Stimulated activated naive B cell treated with anti-CD40 and anti-IgM and Interleukin-4, amounts not matched to agents 10 μg/mL and 1 μg/mL and 100 μg/mL, for 72 hours (primary cell): ENCODE measurements around the gene SEMA3B.
"Not testable (repeated sequence)": the region's sequence is repeated elsewhere in the genome, so short reads cannot be mapped to it uniquely, and the experiment has no call there.

Experiments
- ATAC-seq, 2 donors: fragments of 150-1000 bp; cut with Tn5 transposase; replicated peaks; 2 replicates each; pipeline ENCODE4 v1.10.0; 2021; ENCODE audit warnings: moderate library complexity in 1 of 2
- DNase-seq: peaks from one replicate; pipeline ENCODE4 v3.0.0; 2021
- H3K27ac Mint-ChIP-seq: one replicate; pipeline ENCODE4 v1.8.0; 2022; ENCODE audit warnings: mild to moderate bottlenecking, mixed read lengths
- H3K27me3 Mint-ChIP-seq, 2 donors: one replicate each; pipeline ENCODE4 v1.8.0; 2022; ENCODE audit warnings: mixed read lengths in 2 of 2
- H3K36me3 Mint-ChIP-seq, 2 donors: one replicate each; pipeline ENCODE4 v1.8.0; 2022; ENCODE audit warnings: mixed read lengths in 2 of 2, mild to moderate bottlenecking in 1 of 2
- H3K4me1 Mint-ChIP-seq, 2 donors: one replicate each; pipeline ENCODE4 v1.8.0; 2022; ENCODE audit warnings: mixed read lengths in 2 of 2, mild to moderate bottlenecking in 1 of 2
- H3K4me3 Mint-ChIP-seq, 2 donors: one replicate each; pipeline ENCODE4 v1.8.0; 2022; ENCODE audit warnings: mild to moderate bottlenecking in 2 of 2, mixed read lengths in 2 of 2, moderate library complexity in 1 of 2
- H3K9me3 Mint-ChIP-seq, 2 donors: one replicate each; pipeline ENCODE4 v1.8.0; 2022; ENCODE audit warnings: mixed read lengths in 2 of 2, mild to moderate bottlenecking in 1 of 2

The SEMA3B gene

DNA sequence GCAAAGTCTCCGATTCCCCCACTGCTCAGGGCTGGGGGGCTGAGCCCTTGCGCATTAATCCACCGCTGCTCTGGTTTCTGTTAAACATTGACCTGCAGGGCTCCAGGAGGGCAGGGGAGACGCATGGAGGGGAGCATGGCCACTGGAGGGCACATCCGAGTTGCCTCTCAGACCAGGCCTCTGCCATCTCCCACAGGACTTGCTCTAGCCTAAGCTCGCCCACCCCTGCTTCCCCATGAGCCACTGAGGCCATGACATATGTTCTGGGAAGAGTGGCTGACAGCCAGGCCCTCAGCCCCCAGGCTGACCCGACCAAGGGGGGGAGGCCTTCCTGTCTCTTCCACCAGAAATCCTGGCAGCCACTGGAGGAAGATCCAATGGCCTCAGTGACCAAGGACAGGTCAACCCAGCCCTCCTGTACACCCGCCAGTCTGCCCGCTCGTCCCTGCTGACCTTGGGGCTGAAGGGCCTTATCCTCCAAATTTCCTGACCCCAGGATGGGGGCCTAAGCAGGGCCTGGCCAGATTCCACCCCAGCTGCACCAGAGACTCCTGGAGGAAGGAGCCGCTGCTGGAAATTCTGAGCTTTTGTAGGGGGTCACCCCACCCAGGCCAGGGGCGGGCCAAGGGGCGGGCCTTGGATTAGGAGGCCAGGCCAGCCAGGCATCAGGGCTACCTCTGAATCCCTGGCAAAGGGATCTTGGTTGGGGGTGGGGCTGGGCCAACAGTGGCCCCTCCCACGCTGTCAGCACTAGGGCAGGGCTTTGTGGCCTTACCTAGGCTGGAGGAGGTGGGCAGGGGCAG lies 34.3 kb downstream of the SEMA3B start, which contains the start of gene HYAL1:
TSS of gene HYAL1 (minus strand) at position 562 of the 803 bp plus-strand sequence. CDS start 618 bp downstream, outside the sequence.
- ATAC-seq, result no peak
- DNase-seq, result no peak
- no peaks in the 10 kb centered on the region for H3K9me3 Mint-ChIP-seq
- H3K27me3 Mint-ChIP-seq, result no peaks in the 10 kb centered on the region
- H3K27ac Mint-ChIP-seq, result peak within 1 kb of the TSS; percentile 22
- H3K4me1 Mint-ChIP-seq, result peaks cover 22 to 25% of the 10 kb centered on the region in 2 donors
- peaks cover under 1 to 6% of the 10 kb centered on the region in 2 donors for H3K36me3 Mint-ChIP-seq
- H3K4me3 Mint-ChIP-seq, result no peak within 1 kb of the TSS

DNA sequence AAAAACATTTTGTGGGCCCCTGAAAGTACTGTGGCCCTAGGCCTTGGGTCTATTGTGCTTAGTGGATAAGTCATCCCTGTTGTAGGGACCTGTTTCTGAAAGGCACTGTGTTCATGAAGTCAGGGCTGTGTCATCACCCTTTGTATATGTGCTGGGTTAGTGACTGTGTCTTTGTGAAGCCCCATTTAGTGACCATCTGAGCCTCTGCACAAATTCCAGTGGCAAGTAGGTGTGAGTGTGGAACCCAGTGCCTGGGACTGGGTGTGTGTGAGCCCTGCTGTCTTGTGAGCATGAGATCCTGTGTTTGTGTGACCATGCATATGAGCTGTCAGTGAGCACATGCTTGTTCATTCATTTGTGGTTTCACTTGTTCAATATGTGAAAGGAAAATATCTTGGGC lies 35.7 kb downstream of the SEMA3B start:
- Mint-ChIP-seq H3K27ac (no peak overlapping the region), H3K9me3 (no peaks in the 10 kb centered on the region), H3K36me3 (peaks cover 0 to 3% of the 10 kb centered on the region in 2 donors), H3K4me1 (peaks cover 18 to 22% of the 10 kb centered on the region in 2 donors), H3K4me3 (no peak overlapping the region), H3K27me3 (no peaks in the 10 kb centered on the region)
- ATAC-seq, result no peak
- DNase-seq, result no peak

DNA sequence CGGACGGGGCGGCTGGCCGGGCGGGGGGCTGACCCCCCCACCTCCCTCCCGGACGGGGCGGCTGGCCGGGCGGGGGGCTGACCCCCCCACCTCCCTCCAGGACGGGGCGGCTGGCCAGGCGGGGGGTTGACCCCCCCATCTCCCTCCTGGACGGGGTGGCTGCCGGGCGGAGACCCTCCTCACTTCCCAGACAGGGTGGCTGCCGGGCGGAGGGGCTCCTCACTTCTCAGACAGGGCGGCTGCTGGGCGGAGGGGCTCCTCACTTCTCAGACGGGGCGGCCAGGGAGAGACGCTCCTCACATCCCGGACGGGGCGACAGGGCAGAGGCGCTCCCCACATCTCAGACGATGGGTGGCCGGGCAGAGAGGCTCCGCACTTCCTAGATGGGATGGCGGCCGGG lies 43.1 kb downstream of the SEMA3B start:
- not testable (repeated sequence) for DNase-seq, H3K27me3 Mint-ChIP-seq, H3K27ac Mint-ChIP-seq, H3K9me3 Mint-ChIP-seq, H3K4me3 Mint-ChIP-seq, ATAC-seq
- peaks cover 11 to 14% of the 10 kb centered on the region in 2 donors for H3K4me1 Mint-ChIP-seq
- peaks cover 12 to 16% of the 10 kb centered on the region in 2 donors for H3K36me3 Mint-ChIP-seq

DNA sequence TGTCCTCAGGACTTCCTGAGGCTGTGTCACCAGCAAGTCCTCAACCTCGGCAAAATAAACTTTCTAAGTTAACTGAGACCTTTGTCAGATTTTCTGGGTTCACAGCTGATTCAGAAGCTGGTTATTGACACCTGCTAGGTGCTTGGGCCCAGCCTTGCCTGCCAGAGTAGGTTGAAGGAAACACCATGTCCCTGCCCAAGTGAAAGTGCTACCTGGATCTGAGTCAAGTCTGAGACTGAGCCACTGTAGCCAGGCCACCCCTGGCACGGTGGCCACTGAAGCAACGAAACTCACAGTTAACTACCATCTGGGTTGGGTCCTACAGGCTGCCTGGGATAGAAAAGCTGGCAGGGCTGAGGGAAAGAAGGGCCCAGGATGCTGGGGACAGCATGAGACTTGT lies 45.4 kb downstream of the SEMA3B start:
- no peak for ATAC-seq
- H3K36me3 Mint-ChIP-seq, result peaks cover 18 to 31% of the 10 kb centered on the region in 2 donors
- no peaks in the 10 kb centered on the region for H3K9me3 Mint-ChIP-seq
- no peak overlapping the region for H3K27ac Mint-ChIP-seq
- H3K4me3 Mint-ChIP-seq, result no peak overlapping the region
- H3K27me3 Mint-ChIP-seq, result no peaks in the 10 kb centered on the region
- peaks cover 23 to 29% of the 10 kb centered on the region in 2 donors for H3K4me1 Mint-ChIP-seq
- no peak for DNase-seq

DNA sequence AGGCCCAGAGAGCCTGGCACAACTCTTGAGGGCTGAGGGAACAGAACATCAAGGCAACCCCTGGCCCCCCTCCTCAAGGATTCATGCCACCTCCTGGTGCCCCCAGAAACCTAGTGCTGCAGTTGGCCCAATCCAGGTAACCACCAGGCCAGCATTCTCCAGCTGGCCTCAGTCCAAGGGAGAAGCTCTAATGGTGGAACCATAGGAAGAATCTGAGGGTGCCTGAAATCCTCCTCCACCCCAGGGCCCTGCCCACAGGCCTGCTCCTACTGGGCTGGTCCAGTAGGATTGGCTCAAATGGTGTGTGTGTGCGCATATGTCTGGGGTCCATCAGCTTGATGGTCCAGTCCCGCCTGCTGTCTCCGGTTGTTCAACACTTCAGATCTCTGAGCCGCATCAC lies 45.9 kb downstream of the SEMA3B start:
- Mint-ChIP-seq H3K4me1 (peaks cover 26 to 34% of the 10 kb centered on the region in 2 donors), H3K4me3 (no peak overlapping the region), H3K27me3 (no peaks in the 10 kb centered on the region), H3K27ac (no peak overlapping the region), H3K9me3 (no peaks in the 10 kb centered on the region), H3K36me3 (peaks cover 21 to 31% of the 10 kb centered on the region in 2 donors)
- ATAC-seq, result no peak
- DNase-seq, result no peak

DNA sequence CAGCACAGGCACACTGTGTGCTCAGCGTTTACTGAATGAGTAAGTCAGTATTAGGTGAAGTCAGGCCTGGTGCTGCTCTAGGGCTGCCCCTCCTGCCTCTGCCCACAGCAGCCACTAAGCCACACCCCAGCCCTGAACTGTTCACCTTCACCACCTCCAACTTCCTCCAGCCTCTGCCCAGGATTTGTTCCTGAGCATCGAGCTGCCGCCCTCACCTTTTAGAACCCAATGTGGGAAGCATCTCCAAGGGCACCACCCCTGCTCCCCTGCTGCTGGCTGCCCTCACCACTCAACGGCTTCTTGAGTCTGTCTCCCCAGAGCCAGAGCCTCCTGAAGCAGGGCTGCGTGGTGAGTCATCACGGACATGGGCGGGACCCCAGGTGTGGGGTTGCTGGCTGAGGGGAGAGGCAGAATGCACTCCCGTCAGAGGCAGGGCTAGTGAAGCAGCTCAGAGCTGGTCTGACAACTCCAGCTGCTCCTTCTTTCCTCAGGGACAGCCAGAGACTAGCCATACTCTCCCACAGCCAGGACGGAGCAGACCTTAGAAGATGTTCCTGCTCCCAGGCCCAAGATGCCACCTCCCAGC lies 47.8 kb downstream of the SEMA3B start:
- Mint-ChIP-seq H3K27me3 (no peaks in the 10 kb centered on the region), H3K4me3 (peak overlapping the region in 1 of 2 donors; percentile 30), H3K27ac (peak overlapping the region; percentile 26), H3K9me3 (no peaks in the 10 kb centered on the region), H3K4me1 (peaks cover 33 to 46% of the 10 kb centered on the region in 2 donors), H3K36me3 (peaks cover 21 to 30% of the 10 kb centered on the region in 2 donors)
- ATAC-seq (no peak), DNase-seq (no peak)

DNA sequence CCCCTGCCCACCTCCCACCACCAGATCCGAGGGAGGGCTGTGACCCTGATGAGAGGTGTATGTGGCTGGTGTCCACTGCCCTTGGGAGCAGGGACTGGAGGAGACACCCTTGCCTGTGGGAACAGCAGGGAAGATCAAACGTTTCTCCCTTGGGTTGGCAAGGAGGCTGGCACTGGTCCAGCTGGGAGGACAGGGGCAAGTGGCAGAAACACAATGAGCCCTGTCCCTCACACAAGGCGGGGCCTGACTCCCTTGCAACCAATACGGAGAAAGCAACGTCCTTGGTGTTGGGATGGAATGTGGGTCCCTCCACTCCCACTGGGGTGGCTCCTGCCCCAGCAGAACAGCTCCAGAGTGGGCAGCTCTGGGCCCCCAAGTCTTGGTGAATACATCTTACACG lies 48.4 kb downstream of the SEMA3B start:
- ATAC-seq (no peak), DNase-seq (no peak)
- H3K27ac Mint-ChIP-seq, result no peak overlapping the region
- no peak overlapping the region for H3K4me3 Mint-ChIP-seq
- peaks cover 21 to 30% of the 10 kb centered on the region in 2 donors for H3K36me3 Mint-ChIP-seq
- no peaks in the 10 kb centered on the region for H3K27me3 Mint-ChIP-seq
- peaks cover 34 to 51% of the 10 kb centered on the region in 2 donors for H3K4me1 Mint-ChIP-seq
- H3K9me3 Mint-ChIP-seq, result no peaks in the 10 kb centered on the region

DNA sequence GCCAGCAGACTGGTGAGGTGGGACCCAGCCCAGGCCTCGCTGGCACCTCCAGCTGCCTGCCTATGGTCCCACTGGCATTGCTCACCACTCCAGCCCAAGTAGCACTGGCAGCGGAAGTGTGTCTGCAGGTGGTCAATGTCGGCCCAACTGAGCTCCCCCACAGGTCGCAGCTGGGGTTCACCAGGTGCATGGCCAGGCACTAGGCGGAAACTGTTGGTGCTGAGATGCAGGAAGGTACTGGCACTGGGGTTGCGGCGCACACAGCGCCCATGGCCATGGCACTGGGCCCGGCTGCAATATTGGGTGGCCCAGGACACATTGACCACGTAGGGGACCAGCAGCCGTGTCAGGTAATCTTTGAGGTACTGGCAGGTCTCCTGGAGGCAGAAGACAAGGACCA lies 49.2 kb downstream of the SEMA3B start:
- peaks cover 21 to 33% of the 10 kb centered on the region in 2 donors for H3K36me3 Mint-ChIP-seq
- H3K27ac Mint-ChIP-seq, result no peak overlapping the region
- DNase-seq, result no peak
- no peaks in the 10 kb centered on the region for H3K27me3 Mint-ChIP-seq
- H3K9me3 Mint-ChIP-seq, result no peaks in the 10 kb centered on the region
- ATAC-seq, result no peak
- H3K4me3 Mint-ChIP-seq, result no peak overlapping the region
- peaks cover 36 to 60% of the 10 kb centered on the region in 2 donors for H3K4me1 Mint-ChIP-seq

DNA sequence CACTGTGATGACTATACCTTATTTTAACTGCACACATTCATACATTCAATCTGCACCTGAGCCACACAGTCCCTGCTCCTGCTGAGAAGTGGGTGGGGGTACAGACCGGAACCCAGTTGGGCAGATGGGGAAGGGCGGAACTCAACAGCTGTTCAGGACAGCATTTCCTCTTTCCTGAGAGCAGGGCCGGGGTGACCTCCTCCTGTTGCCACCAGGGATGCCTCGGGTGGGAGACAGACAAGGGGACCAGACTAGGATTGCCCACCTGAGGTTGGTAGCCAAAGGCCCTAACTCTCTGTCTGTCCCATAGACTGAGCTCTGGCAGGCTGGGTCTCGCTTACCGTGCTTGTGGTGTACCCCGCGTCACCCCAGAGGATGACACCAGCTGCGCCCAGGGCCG lies 49.7 kb downstream of the SEMA3B start:
- DNase-seq (no peak), ATAC-seq (no peak)
- H3K4me1 Mint-ChIP-seq, result peaks cover 41 to 64% of the 10 kb centered on the region in 2 donors
- no peaks in the 10 kb centered on the region for H3K9me3 Mint-ChIP-seq
- no peak overlapping the region for H3K4me3 Mint-ChIP-seq
- no peak overlapping the region for H3K27ac Mint-ChIP-seq
- no peaks in the 10 kb centered on the region for H3K27me3 Mint-ChIP-seq
- H3K36me3 Mint-ChIP-seq, result peaks cover 21 to 36% of the 10 kb centered on the region in 2 donors

DNA sequence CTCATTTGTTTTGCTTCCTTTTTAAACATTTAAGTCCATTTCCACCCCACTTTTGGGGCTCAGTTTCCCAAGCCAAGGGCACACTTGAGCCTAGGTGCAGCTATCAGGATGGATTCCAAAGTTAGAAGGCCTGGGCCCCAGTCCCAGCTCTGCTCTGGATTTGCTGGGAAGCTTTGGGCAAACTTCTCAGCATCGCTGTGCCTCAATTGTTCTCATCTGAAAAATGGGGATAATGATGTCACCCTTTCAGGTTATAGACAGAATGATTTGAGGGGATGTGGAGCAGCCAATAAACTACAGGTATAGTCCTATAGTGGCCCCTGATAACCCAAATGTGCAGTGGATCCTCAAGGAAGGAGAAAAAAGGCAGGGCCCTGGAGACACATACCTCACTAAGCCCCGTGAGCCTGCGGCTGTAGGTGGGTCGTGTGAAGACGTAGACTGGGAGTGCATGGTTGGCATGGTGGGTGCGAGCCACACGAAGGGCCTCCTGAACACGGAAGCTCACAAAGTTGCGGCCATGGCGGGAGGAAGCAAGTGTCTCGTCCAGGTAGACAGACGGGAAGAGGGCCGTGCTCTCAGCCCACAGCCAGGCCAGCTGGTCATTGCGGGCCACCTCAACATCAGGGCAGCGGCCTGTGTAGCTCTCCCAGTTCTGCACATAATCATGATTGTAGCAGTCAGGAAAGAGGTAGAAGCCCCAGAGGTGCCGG lies 50.4 kb downstream of the SEMA3B start:
- DNase-seq (no peak), ATAC-seq (no peak)
- H3K27me3 Mint-ChIP-seq, result no peaks in the 10 kb centered on the region
- H3K36me3 Mint-ChIP-seq, result peaks cover 21 to 41% of the 10 kb centered on the region in 2 donors
- no peaks in the 10 kb centered on the region for H3K9me3 Mint-ChIP-seq
- H3K27ac Mint-ChIP-seq, result no peak overlapping the region
- peaks cover 43 to 71% of the 10 kb centered on the region in 2 donors for H3K4me1 Mint-ChIP-seq
- H3K4me3 Mint-ChIP-seq, result peak overlapping the region in 1 of 2 donors; percentile 27

DNA sequence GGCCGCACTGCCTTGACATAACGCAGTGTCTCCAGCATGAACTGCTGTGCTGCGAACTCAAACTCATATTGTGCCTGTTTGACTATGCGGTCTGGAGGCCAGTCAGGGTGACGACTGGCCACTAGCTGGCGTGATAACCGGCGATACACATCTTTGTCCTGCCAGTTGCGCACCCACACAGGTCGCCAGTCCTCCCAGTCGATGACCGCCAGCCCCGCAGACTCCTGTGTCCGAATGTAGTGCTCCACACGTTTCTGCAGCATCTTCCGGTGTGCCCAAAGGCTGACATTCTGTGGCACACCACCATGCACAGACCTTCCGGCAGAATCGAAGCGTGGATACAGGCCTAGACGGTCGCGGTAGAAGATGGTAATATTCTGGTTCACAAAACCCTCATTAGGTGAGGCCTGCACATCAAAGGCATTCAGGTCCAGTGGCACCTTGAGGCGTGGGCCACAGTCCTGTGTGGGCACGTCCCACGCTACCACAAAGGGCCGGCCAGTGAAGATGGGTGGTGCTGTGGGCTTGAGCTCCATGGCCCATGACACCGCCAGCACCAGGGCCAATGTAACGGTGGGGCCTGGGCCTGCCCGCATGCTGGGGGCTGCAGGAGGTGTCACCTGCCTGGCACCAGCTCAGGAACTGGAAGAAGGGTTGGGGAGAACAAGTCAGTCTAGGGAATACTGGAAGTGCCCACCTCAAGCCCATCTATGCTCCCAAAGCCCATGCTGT lies 51.1 kb downstream of the SEMA3B start:
- no peak for DNase-seq
- Mint-ChIP-seq H3K4me1 (peaks cover 44 to 77% of the 10 kb centered on the region in 2 donors), H3K36me3 (peaks cover 24 to 45% of the 10 kb centered on the region in 2 donors), H3K9me3 (no peaks in the 10 kb centered on the region), H3K27me3 (no peaks in the 10 kb centered on the region), H3K27ac (peak overlapping the region; percentile 62), H3K4me3 (peak overlapping the region; percentile 86 to 90)
- no peak for ATAC-seq

DNA sequence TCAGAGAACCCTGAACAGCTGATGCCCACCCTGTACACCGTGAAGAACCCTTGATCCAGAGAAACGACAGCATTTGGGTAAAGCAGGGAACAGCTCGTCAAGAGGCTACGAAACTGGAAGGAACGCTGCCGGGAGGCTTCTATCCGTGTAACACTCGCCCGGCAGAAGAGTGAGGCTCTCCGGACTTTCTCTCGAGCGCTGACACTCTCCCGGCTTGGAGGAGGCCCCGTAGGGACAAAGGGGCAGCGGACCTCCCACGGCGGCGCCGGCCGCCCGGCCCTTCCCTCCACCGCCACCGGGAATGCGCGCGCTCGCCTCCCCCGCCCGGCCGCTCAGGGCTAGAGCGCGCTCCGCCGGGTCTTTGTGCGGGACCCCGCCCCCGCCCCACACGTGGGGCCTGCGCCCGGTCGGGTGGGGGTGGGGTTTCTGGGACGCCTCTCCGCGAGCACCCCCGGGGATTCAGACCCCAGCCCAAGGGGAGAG lies 51.9 kb downstream of the SEMA3B start:
- Mint-ChIP-seq H3K36me3 (peaks cover 26 to 46% of the 10 kb centered on the region in 2 donors), H3K27me3 (no peaks in the 10 kb centered on the region), H3K27ac (peak overlapping the region; percentile 87), H3K4me3 (peak overlapping the region; percentile 86 to 90), H3K4me1 (peaks cover 44 to 82% of the 10 kb centered on the region in 2 donors), H3K9me3 (no peaks in the 10 kb centered on the region)
- no peak for DNase-seq
- peak; percentile 66 to 72 for ATAC-seq

DNA sequence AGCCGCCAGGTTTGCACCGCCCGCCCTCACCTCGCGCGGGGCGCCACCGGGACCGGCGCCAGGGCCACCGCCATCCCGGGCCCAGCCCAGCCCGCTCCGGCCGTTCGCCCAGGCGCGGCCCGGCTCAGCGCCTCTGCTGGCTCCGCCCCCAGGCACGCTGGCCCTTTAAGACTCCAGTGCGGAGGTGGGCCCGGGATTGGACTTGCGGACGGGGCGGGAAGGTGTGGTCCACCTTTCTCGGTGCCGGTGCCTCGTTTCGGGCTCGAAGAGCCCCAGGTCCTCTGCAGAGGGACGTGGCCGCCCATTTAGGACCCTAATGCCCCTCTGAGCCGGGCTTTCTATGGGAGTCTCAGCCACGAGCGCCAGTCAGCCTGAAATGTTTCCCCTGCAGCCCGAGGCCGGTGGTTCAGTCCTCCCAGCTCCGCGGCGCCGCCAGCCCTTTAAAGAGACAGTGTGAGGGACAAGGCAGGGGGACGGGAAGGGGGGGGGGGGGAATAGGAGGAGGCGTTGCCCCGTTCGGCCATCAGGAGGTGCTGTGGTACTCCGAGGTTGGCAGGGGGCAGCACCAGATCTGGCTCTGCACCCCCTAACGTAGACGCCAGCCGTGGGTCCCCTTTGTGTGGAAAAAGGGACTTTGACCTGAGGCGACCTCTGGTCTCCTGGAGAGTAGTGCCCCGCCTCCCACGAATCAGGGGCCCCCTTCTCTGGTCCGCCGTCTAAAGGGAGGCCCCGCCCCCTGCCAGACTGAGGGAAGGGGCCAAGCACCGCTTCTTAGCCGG lies 52.6 kb downstream of the SEMA3B start:
- peak overlapping the region; percentile 84 to 90 for H3K4me3 Mint-ChIP-seq
- ATAC-seq (peak; percentile 83 to 89), DNase-seq (peak; percentile 82)
- H3K4me1 Mint-ChIP-seq, result peaks cover 40 to 83% of the 10 kb centered on the region in 2 donors
- no peaks in the 10 kb centered on the region for H3K9me3 Mint-ChIP-seq
- no peaks in the 10 kb centered on the region for H3K27me3 Mint-ChIP-seq
- peak overlapping the region; percentile 99 for H3K27ac Mint-ChIP-seq
- peaks cover 25 to 45% of the 10 kb centered on the region in 2 donors for H3K36me3 Mint-ChIP-seq
